ENCODE data around the gene RAB17.

DNA sequence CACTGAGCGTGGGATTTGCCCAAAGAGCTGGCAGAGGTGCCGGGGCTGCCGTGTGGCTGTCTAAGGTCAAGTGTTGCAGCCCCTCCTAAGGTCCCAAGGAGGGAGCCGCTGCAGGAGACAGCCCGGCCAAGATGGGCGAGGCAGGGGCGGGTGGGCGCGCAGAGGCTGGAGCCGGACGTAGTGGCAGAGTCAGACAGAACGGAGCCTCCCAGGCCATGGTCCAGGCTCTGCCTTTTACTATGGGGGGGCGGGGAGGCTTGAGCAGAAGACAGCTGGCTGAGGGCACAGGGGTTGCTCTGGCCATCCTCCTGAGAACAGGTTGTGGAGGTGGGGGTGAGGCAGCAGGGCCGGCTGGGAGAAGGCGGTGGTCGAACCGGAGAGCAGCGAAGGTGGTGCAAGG, 51.6 kb downstream of the RAB17 start:
- TF ChIP-seq, protein P1, sequence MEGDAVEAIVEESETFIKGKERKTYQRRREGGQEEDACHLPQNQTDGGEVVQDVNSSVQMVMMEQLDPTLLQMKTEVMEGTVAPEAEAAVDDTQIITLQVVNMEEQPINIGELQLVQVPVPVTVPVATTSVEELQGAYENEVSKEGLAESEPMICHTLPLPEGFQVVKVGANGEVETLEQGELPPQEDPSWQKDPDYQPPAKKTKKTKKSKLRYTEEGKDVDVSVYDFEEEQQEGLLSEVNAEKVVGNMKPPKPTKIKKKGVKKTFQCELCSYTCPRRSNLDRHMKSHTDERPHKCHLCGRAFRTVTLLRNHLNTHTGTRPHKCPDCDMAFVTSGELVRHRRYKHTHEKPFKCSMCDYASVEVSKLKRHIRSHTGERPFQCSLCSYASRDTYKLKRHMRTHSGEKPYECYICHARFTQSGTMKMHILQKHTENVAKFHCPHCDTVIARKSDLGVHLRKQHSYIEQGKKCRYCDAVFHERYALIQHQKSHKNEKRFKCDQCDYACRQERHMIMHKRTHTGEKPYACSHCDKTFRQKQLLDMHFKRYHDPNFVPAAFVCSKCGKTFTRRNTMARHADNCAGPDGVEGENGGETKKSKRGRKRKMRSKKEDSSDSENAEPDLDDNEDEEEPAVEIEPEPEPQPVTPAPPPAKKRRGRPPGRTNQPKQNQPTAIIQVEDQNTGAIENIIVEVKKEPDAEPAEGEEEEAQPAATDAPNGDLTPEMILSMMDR (IDR thresholded peaks at IDR 0.05): no peak
- TF ChIP-seq POLR2A (IDR thresholded peaks at IDR 0.05): no peak

All from uterus (tissue), 2 donors.